GM19463 (cell line): Measurements from ENCODE around the gene AWAT2.

Source experiments
- ATAC-seq: cut with Tn5 transposase; IDR thresholded peaks from one replicate; pipeline ENCODE4 v1.9.1; 2021; ENCODE audit warnings: mild to moderate bottlenecking, moderate library complexity; ENCODE audit not compliant: unreplicated experiment

AWAT2 gene, protein sequence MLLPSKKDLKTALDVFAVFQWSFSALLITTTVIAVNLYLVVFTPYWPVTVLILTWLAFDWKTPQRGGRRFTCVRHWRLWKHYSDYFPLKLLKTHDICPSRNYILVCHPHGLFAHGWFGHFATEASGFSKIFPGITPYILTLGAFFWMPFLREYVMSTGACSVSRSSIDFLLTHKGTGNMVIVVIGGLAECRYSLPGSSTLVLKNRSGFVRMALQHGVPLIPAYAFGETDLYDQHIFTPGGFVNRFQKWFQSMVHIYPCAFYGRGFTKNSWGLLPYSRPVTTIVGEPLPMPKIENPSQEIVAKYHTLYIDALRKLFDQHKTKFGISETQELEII

GRCh38 chrX:70049925-70050324 is at the start of gene AWAT2:
TSS of gene AWAT2 (minus strand) at chrX:70049938. CDS start at chrX:70049932, 6 bp downstream.
- no peak for ATAC-seq

GRCh38 chrX:70096052-70096451 is 46.3 kb upstream of the AWAT2 start:
- ATAC-seq = no peak

DNA sequence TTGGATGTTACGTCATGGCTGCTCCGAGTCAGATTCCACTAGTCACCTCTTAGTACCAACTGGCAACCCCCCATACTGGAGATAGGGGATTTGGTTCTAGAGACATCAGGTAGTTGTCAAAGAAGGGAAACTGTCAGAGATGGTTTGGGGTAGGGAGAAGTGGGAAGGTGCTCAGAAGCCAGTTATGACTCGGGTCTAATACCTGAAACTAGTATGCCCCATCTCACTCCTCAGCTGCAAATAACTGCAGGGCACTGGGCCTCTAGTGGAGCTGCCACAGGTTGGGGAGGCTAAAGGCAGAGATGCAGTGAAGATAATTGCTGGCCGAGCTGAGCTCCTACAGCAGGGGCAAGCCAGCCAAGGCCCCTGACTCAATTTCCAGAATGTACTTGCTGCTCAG is 42.5 kb upstream of the AWAT2 start:
- ATAC-seq = no peak

DNA sequence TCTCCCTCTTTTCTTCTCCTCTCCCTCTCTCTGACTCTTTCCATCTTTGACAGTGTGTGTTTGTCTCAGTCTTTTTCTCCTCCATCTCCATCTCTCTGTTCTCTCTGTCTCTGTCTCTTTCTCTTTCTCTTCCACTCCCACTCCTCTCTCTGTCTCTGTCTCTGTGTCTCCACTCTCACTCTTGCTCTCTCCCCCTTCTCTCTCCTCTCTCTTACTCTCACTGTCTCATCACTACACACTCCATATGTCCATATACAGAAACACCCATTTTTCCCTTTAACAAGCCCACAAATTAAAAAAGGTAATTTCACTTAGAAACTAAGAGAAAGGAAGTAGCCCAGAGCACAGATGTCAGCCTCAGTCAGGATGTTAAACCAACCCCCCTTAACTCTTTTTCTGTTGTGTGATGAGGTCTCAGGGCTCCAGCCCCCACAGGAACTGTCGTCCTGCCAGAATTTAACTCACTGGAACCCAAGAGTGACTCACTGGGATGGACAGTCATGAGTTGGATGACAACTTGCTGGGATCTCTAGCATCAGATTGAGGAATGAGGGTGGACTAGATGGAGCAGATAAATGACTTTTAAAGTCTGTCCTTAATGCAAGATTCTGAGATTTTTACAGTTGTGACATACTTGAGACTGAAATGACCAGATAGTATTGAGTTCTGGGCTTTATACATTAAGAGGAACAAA is 40.0 kb upstream of the AWAT2 start:
- no peak for ATAC-seq

- no peak for ATAC-seq
These were observed 39.0 kb upstream of the AWAT2 start for GRCh38 chrX:70088751-70089150.

DNA sequence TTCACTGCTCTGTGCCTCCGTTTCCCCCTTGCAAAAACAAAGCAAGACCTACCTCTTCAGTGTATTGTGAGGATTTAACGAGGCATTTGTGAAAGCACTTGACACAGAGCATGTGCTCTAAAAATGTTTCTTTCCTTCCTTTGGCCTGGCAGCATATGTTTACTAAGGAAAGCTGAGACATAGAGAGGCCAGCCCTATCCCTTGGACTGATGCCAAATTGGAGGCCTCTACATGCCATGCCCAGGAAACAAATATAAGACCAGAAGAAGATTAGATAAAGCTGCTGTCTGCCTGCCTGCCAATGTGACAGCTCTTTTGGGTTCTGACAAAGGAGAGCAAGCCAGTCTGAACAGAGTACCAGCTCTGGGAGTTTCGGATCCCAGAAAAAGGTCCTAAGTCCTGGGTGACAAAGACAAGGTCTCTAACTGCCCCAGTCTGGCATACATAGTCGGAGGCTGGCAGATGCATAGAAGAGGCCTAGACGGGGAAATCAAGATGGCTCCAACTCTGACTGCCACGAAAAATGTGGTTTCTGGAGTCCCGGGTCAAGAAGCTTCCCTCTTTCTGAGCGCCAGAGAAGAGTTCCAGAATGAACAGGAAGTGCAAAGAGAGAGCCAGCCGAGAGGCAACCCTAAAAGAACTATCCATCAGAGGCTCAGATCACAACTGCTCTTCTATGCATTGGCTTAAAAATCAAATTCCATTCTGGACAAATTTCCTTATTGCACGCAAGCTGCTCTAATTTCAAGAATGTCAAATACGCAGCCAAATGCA is 38.3 kb upstream of the AWAT2 start:
- ATAC-seq = no peak

DNA sequence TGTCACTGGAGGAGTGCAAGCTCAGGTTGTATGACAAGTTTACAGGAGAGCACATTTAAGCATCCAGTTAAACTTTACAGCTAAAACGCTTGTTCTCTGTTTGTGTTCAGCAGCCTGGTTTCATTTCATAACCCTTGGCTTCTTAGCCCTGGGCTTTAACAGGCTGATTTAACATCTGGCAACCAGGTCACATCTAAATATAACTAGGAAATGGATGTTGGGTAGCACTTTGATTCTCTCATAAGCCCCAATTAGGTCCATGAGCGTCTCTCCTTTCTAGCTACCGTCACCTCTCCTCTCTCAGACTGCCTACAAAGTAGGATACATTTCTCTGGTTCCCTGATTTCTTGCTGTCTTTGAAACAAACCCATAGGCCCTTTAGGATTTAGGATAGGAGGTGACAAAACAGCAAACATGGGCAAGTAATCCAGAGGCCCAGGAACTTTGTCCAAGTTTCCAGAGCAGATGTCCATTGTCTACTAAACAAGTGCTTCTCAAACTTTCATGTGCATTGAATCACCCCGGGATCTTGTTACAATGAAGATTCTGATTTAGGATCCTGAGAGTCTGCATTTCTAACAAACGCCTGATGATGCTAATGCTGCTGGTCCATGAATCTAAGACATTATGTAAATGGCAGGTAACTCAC is 35.0 kb upstream of the AWAT2 start:
- no peak for ATAC-seq

DNA sequence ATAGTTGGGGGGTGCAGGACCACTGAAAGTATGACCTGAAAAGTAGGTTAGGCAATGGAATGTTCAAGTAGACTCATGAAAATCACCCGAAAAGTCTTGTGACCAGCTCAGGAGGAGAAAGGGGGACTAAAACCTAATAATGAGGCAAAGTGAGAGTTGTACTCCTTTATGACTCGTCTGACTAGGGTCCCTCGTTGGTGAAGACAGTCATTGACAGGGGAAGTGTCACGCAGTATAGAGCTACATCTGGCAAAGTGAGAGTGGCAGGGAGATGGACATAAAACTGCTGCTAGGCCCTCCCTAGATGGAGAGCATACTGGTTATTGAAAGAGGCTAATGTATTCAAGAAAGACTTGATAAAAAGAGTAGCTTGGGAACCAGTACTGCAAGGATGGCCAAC is 33.0 kb upstream of the AWAT2 start:
- no peak for ATAC-seq

GRCh38 chrX:70079870-70080269 is 30.1 kb upstream of the AWAT2 start:
- no peak for ATAC-seq

DNA sequence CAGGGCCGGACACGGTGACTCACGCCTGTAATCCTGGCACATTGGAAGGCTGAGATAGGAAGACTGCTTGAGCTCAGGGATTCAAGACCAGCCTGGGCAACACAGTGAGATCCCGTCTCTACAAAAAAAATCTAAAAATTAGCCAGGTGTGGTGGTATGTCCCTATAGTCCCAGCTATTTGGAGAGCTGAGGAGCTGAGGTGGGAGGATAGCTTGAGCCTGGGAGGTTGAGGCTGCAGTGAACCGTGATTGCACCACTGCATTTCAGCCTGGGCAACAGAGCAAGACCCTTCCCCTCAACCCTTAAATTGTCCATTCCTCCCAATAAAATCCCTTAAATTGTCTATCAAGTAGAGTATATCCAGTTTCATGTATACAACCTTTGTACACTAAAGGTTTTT is 29.6 kb upstream of the AWAT2 start:
- no peak for ATAC-seq

DNA sequence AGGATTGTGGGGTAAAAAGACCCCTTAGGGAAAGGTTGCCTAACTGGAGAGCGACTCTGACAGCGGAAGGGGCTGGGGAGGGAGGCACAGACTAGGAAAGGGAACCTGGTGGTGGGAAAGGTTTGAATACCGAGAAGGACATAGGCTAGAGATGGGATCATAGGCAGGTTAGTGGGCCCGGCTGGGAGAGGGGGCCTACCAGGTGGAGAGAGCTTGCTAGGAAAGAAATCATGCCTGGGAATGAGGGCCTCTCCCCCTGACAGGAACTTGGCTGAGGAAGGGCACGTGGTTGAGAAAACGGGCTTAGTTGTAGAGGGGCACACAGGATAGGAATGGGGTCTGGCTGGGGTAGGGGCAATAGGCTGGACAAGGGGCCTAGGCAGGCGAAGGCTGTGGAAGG is 16.9 kb upstream of the AWAT2 start:
- ATAC-seq = no peak

DNA sequence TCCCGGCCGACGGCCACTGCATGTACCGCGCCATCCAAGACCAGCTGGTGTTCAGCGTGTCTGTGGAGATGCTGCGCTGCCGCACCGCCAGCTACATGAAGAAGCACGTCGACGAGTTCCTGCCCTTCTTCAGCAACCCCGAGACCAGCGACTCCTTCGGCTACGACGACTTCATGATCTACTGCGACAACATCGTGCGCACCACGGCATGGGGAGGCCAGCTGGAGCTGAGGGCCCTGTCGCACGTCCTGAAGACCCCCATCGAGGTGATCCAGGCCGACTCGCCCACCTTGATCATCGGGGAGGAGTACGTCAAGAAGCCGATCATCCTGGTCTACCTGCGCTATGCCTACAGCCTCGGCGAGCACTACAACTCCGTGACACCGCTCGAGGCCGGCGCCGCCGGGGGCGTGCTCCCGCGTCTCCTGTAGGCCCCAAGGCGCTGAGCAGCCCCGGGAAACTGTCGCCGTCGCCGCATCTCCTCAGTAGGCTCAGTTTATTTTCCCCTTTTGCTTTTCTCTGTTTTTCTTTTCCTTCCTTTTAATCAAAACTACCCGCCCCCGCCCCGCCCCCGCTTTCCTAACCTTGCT is 13.3 kb upstream of the AWAT2 start:
- ATAC-seq = no peak

- no peak for ATAC-seq
These were observed 12.3 kb upstream of the AWAT2 start, which contains the start of gene OTUD6A for GRCh38 chrX:70062076-70062475. TSS of gene OTUD6A (plus strand) at chrX:70062457. CDS start at chrX:70062525, 68 bp downstream.

DNA sequence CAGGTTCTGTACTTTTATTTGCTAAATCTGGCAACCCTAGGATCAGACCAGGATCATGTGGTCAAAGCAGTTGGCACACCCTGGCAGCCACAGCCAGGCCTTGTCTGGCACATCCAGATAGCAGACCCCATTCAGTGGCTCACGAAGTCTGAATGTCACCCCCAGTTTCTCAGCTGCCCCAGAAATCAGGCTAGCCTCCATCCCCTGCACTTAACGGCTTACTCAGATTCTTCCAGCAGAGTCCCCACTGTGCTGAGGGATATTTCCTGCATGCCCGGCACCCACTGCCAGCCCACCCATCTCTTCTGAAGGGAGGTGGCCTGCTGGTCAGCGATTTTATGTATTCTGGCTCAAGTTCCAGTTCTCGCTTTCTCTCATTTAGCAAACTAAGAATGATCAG is 4.7 kb upstream of the AWAT2 start:
- ATAC-seq = no peak

GRCh38 chrX:70052895-70053615 is 3.3 kb upstream of the AWAT2 start:
- ATAC-seq = no peak

GRCh38 chrX:70049406-70049805 is 332 bp downstream of the AWAT2 start:
- ATAC-seq = no peak

DNA sequence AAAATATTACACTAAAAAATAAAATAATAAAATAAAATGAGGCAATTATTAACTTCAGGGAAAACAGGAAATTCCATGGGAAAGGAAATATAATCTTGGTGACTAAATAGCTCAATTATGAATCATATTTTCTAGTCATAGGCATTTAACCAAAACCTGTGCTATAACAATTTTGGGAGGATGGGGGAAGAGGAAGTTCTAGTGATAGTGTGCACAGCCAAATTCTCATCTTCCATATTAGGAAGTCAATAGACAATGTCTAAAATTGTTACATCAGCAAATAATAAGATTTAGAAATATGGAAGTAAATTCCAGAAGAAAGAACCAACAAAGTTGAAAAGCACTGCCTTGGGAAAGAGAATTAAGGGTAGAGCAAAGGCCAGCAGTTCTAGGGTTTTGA is 2.8 kb downstream of the AWAT2 start:
- ATAC-seq = no peak

- ATAC-seq = no peak
These were observed 5.0 kb downstream of the AWAT2 start for GRCh38 chrX:70044541-70045245.

- no peak for ATAC-seq
These were observed 6.1 kb downstream of the AWAT2 start for GRCh38 chrX:70043685-70044084.
